ENCODE data around the gene STMP1.
A peak's percentile ranks its signal among the peaks of the same experiment; 100 is the strongest.

STMP1 gene

GRCh38 chr7:135693558-135693957 is 31.2 kb downstream of the STMP1 start:
- no CpG with 5 or more reads among the region's 4 CpGs for WGBS, 2 donors (ENCODE audit: extremely low coverage in 2 of 2, insufficient read length in 2 of 2, insufficient replicate concordance in 1 of 2)
- H2BK120ac ChIP-seq (ENCODE audit: low read depth, low read length), result no peak overlapping the region
- H3K4me1 ChIP-seq (ENCODE audit: control insufficient read depth in 2 of 2, insufficient read depth in 1 of 2, low read depth in 1 of 2, low read length in 2 of 2), result peaks cover 0 to 7% of the 10 kb centered on the region in 2 donors
- no peak overlapping the region for H3K18ac ChIP-seq (ENCODE audit: low read length)
- H3K27me3 ChIP-seq (ENCODE audit: control insufficient read depth in 3 of 3, insufficient read depth in 3 of 3, low read depth in 1 of 3, low read length in 3 of 3), result no peaks in the 10 kb centered on the region
- no peak overlapping the region for H3K23ac ChIP-seq (ENCODE audit: low read depth, low read length, poor library complexity)
- no peak overlapping the region for H2AFZ ChIP-seq (ENCODE audit: low read length)
- H4K8ac ChIP-seq (ENCODE audit: low read depth, low read length), result no peak overlapping the region
- no peak overlapping the region for H2BK15ac ChIP-seq (ENCODE audit: low read length)
- peaks cover 2 to 32% of the 10 kb centered on the region in 2 donors for H3K36me3 ChIP-seq (replicated peaks in 1 of 2; ENCODE audit: control insufficient read depth in 2 of 2, insufficient read depth in 2 of 2, low read length in 2 of 2)
- H3K9ac ChIP-seq (ENCODE audit: low read depth, low read length, poor library complexity), result no peak overlapping the region
- no peak overlapping the region for H3K4me2 ChIP-seq (ENCODE audit: insufficient read depth, low read length, poor library complexity, severe bottlenecking)
- no peak overlapping the region for H3K4me3 ChIP-seq (ENCODE audit: low read length in 2 of 2)
- no peak overlapping the region for H4K91ac ChIP-seq (ENCODE audit: low read depth, low read length, poor library complexity)
- no peak overlapping the region for H3K27ac ChIP-seq (replicated peaks; ENCODE audit: low read length)
- H2BK12ac ChIP-seq (ENCODE audit: low read length), result no peak overlapping the region
- no peak overlapping the region for H2BK5ac ChIP-seq (ENCODE audit: low read length)
- H3K9me3 ChIP-seq (replicated peaks in 1 of 2; ENCODE audit: control insufficient read depth in 2 of 2, insufficient read depth in 1 of 2, low read depth in 1 of 2, low read length in 2 of 2), result no peaks in the 10 kb centered on the region
- no peak overlapping the region for H2AK5ac ChIP-seq (ENCODE audit: low read depth, low read length)
- no peak for DNase-seq (ENCODE audit: low spot score)
- H3K4ac ChIP-seq (ENCODE audit: low read length), result no peak overlapping the region
- H3K14ac ChIP-seq (ENCODE audit: low read length), result no peak overlapping the region
- H3K79me1 ChIP-seq (ENCODE audit: low read depth, low read length), result no peaks in the 10 kb centered on the region

GRCh38 chr7:135697276-135698049 is 35.1 kb downstream of the STMP1 start:
- Histone ChIP-seq H3K27ac (replicated peaks; ENCODE audit: low read length) (no peak overlapping the region), H4K8ac (ENCODE audit: low read depth, low read length) (no peak overlapping the region), H2AK5ac (ENCODE audit: low read depth, low read length) (no peak overlapping the region), H2BK120ac (ENCODE audit: low read depth, low read length) (no peak overlapping the region), H3K18ac (ENCODE audit: low read length) (no peak overlapping the region), H3K9ac (ENCODE audit: low read depth, low read length, poor library complexity) (no peak overlapping the region), H3K4me3 (ENCODE audit: low read length in 2 of 2) (no peak overlapping the region), H3K14ac (ENCODE audit: low read length) (no peak overlapping the region), H3K27me3 (ENCODE audit: control insufficient read depth in 3 of 3, insufficient read depth in 3 of 3, low read depth in 1 of 3, low read length in 3 of 3) (no peaks in the 10 kb centered on the region), H2BK15ac (ENCODE audit: low read length) (no peak overlapping the region), H3K4ac (ENCODE audit: low read length) (no peak overlapping the region), H4K91ac (ENCODE audit: low read depth, low read length, poor library complexity) (no peak overlapping the region), H3K23ac (ENCODE audit: low read depth, low read length, poor library complexity) (no peak overlapping the region), H2BK5ac (ENCODE audit: low read length) (no peak overlapping the region), H3K79me1 (ENCODE audit: low read depth, low read length) (no peaks in the 10 kb centered on the region), H3K4me2 (ENCODE audit: insufficient read depth, low read length, poor library complexity, severe bottlenecking) (no peak overlapping the region), H3K4me1 (ENCODE audit: control insufficient read depth in 2 of 2, insufficient read depth in 1 of 2, low read depth in 1 of 2, low read length in 2 of 2) (peaks cover 0 to 6% of the 10 kb centered on the region in 2 donors), H2AFZ (ENCODE audit: low read length) (no peak overlapping the region), H2BK12ac (ENCODE audit: low read length) (no peak overlapping the region), H3K36me3 (replicated peaks in 1 of 2; ENCODE audit: control insufficient read depth in 2 of 2, insufficient read depth in 2 of 2, low read length in 2 of 2) (peaks cover 0 to 5% of the 10 kb centered on the region in 2 donors), H3K9me3 (replicated peaks in 1 of 2; ENCODE audit: control insufficient read depth in 2 of 2, insufficient read depth in 1 of 2, low read depth in 1 of 2, low read length in 2 of 2) (no peaks in the 10 kb centered on the region)
- DNase-seq (ENCODE audit: low spot score), result no peak
- no CpG with 5 or more reads among the region's 8 CpGs for WGBS, 2 donors (ENCODE audit: extremely low coverage in 2 of 2, insufficient read length in 2 of 2, insufficient replicate concordance in 1 of 2)

- H3K9ac ChIP-seq (ENCODE audit: low read depth, low read length, poor library complexity), result no peak overlapping the region
- no peak for DNase-seq (ENCODE audit: low spot score)
These were observed 41.8 kb downstream of the STMP1 start for GRCh38 chr7:135704074-135704473.

GRCh38 chr7:135704698-135705097 is 42.4 kb downstream of the STMP1 start:
- Histone ChIP-seq H2BK120ac (ENCODE audit: low read depth, low read length) (no peak overlapping the region), H3K9ac (ENCODE audit: low read depth, low read length, poor library complexity) (no peak overlapping the region), H4K91ac (ENCODE audit: low read depth, low read length, poor library complexity) (no peak overlapping the region), H3K79me1 (ENCODE audit: low read depth, low read length) (no peaks in the 10 kb centered on the region), H3K18ac (ENCODE audit: low read length) (no peak overlapping the region), H3K27me3 (ENCODE audit: control insufficient read depth in 3 of 3, insufficient read depth in 3 of 3, low read depth in 1 of 3, low read length in 3 of 3) (no peaks in the 10 kb centered on the region), H3K4me2 (ENCODE audit: insufficient read depth, low read length, poor library complexity, severe bottlenecking) (no peak overlapping the region), H4K8ac (ENCODE audit: low read depth, low read length) (no peak overlapping the region), H3K4me3 (ENCODE audit: low read length in 2 of 2) (no peak overlapping the region), H3K14ac (ENCODE audit: low read length) (no peak overlapping the region), H2BK15ac (ENCODE audit: low read length) (no peak overlapping the region), H3K9me3 (replicated peaks in 1 of 2; ENCODE audit: control insufficient read depth in 2 of 2, insufficient read depth in 1 of 2, low read depth in 1 of 2, low read length in 2 of 2) (no peaks in the 10 kb centered on the region), H3K36me3 (replicated peaks in 1 of 2; ENCODE audit: control insufficient read depth in 2 of 2, insufficient read depth in 2 of 2, low read length in 2 of 2) (no peaks in the 10 kb centered on the region), H2AFZ (ENCODE audit: low read length) (no peak overlapping the region), H3K4me1 (ENCODE audit: control insufficient read depth in 2 of 2, insufficient read depth in 1 of 2, low read depth in 1 of 2, low read length in 2 of 2) (no peaks in the 10 kb centered on the region), H3K4ac (ENCODE audit: low read length) (no peak overlapping the region), H2BK5ac (ENCODE audit: low read length) (no peak overlapping the region), H3K27ac (replicated peaks; ENCODE audit: low read length) (no peak overlapping the region), H2BK12ac (ENCODE audit: low read length) (no peak overlapping the region), H2AK5ac (ENCODE audit: low read depth, low read length) (no peak overlapping the region), H3K23ac (ENCODE audit: low read depth, low read length, poor library complexity) (no peak overlapping the region)
- no CpG with 5 or more reads among the region's 5 CpGs for WGBS, 2 donors (ENCODE audit: extremely low coverage in 2 of 2, insufficient read length in 2 of 2, insufficient replicate concordance in 1 of 2)
- DNase-seq (ENCODE audit: low spot score), result no peak

More at GRCh38 chr7:135704074-135704473, 41.8 kb downstream of the STMP1 start:
- Histone ChIP-seq H3K27me3 (ENCODE audit: control insufficient read depth in 3 of 3, insufficient read depth in 3 of 3, low read depth in 1 of 3, low read length in 3 of 3) (no peaks in the 10 kb centered on the region), H3K79me1 (ENCODE audit: low read depth, low read length) (no peaks in the 10 kb centered on the region), H4K8ac (ENCODE audit: low read depth, low read length) (no peak overlapping the region), H3K4ac (ENCODE audit: low read length) (no peak overlapping the region), H3K18ac (ENCODE audit: low read length) (no peak overlapping the region), H3K9me3 (replicated peaks in 1 of 2; ENCODE audit: control insufficient read depth in 2 of 2, insufficient read depth in 1 of 2, low read depth in 1 of 2, low read length in 2 of 2) (no peaks in the 10 kb centered on the region), H2AFZ (ENCODE audit: low read length) (no peak overlapping the region), H4K91ac (ENCODE audit: low read depth, low read length, poor library complexity) (no peak overlapping the region), H3K14ac (ENCODE audit: low read length) (peak overlapping the region; percentile 22), H3K4me3 (ENCODE audit: low read length in 2 of 2) (no peak overlapping the region), H2BK12ac (ENCODE audit: low read length) (no peak overlapping the region), H3K23ac (ENCODE audit: low read depth, low read length, poor library complexity) (no peak overlapping the region), H2AK5ac (ENCODE audit: low read depth, low read length) (no peak overlapping the region), H3K36me3 (replicated peaks in 1 of 2; ENCODE audit: control insufficient read depth in 2 of 2, insufficient read depth in 2 of 2, low read length in 2 of 2) (no peaks in the 10 kb centered on the region), H2BK5ac (ENCODE audit: low read length) (no peak overlapping the region), H2BK120ac (ENCODE audit: low read depth, low read length) (no peak overlapping the region), H3K4me2 (ENCODE audit: insufficient read depth, low read length, poor library complexity, severe bottlenecking) (no peak overlapping the region), H3K27ac (replicated peaks; ENCODE audit: low read length) (no peak overlapping the region), H2BK15ac (ENCODE audit: low read length) (no peak overlapping the region), H3K4me1 (ENCODE audit: control insufficient read depth in 2 of 2, insufficient read depth in 1 of 2, low read depth in 1 of 2, low read length in 2 of 2) (no peaks in the 10 kb centered on the region)
- no CpG with 5 or more reads among the region's 2 CpGs for WGBS, 2 donors (ENCODE audit: extremely low coverage in 2 of 2, insufficient read length in 2 of 2, insufficient replicate concordance in 1 of 2)

Measured in neuronal stem cell (in vitro differentiated cells).